Mucosa of rectum (tissue), 2 donors: ENCODE results near the gene PPP1R16B.
"Not testable (repeated sequence)": the region's sequence is repeated elsewhere in the genome, so short reads cannot be mapped to it uniquely, and the experiment has no call there.

Source experiments
- H3K27ac ChIP-seq, 2 donors: one replicate each; pipeline ENCODE4 v1.7.0; 2013; ENCODE audit warnings: inconsistent platforms in 2 of 2, low read depth in 2 of 2, low read length in 2 of 2
- H3K27me3 ChIP-seq, 2 donors: one replicate each; pipeline ENCODE4 v1.7.0; 2013; ENCODE audit warnings: low read length in 2 of 2; ENCODE audit not compliant: control insufficient read depth in 2 of 2, insufficient read depth in 2 of 2
- H3K36me3 ChIP-seq, 2 donors: one replicate each; pipeline ENCODE4 v1.7.0; 2013; ENCODE audit warnings: low read length in 2 of 2; ENCODE audit not compliant: control insufficient read depth in 2 of 2, insufficient read depth in 2 of 2
- H3K4me1 ChIP-seq, 2 donors: one replicate each; pipeline ENCODE4 v1.7.0; 2013; ENCODE audit warnings: low read length in 2 of 2, mild to moderate bottlenecking in 1 of 2; ENCODE audit not compliant: control insufficient read depth in 2 of 2, insufficient read depth in 2 of 2
- H3K4me3 ChIP-seq, 2 donors: one replicate each; pipeline ENCODE4 v1.7.0; 2013; ENCODE audit warnings: low read length in 2 of 2
- H3K9ac ChIP-seq, 2 donors: one replicate each; pipeline ENCODE4 v1.7.0; 2013; ENCODE audit warnings: low read length in 2 of 2, low read depth in 1 of 2, mild to moderate bottlenecking in 1 of 2
- H3K9me3 ChIP-seq, 2 donors: one replicate each; pipeline ENCODE4 v1.7.0; 2013; ENCODE audit warnings: low read length in 2 of 2; ENCODE audit not compliant: control insufficient read depth in 2 of 2
- donor health status: healthy.
- donor health status: Normal muscosa, but diverticular disease.

The PPP1R16B gene

DNA sequence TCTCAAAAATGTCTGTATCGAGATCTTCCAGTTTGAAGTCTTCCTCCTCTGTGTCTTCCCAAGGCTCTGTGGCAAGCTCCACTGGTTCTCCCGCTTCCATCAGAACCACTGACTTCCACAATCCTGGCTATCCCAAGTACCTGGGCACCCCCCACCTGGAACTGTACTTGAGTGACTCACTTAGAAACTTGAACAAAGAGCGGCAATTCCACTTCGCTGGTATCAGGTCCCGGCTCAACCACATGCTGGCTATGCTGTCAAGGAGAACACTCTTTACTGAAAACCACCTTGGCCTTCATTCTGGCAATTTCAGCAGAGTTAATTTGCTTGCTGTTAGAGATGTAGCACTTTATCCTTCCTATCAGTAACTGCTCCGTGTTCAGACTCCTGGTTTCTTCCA is 146.7 kb downstream of the PPP1R16B start:
- Histone ChIP-seq H3K4me3 (no peak overlapping the region), H3K4me1 (no peaks in the 10 kb centered on the region), H3K27ac (no peak overlapping the region), H3K27me3 (no peaks in the 10 kb centered on the region), H3K9ac (no peak overlapping the region), H3K9me3 (no peaks in the 10 kb centered on the region), H3K36me3 (peaks cover 0 to 4% of the 10 kb centered on the region in 2 donors)

DNA sequence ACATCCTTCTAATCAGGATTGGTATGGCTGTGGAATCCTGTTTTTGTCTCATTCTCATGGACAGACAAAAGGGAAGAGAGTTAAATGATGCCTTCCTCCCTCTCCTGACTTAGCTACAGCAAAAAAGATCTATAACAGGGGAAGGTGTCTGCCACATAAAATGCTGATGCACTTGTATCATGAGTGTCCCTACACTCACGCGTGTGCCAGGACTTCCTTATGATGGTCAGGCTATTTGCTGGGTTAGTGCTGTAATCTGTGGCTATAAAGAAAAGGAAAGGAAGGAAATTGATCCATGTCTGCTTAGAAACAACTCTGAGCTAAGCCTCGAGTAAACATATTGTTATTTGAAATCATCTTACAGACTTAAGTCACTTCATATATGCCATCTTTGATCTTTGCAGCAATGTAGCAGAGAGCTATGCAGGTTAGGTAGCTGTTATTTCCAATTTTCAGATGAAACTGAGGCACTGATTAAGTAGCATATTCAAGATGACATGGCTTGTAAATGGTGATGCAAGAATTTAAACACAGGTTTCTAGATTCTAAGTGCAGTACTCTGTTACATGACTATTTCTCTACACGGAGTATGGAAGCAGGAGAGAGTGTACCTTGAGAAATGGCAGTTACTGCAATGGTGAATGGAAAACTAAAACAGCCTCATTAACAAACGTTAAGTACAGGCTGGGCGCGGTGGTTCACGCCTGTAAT is 148.3 kb downstream of the PPP1R16B start:
- H3K4me1 ChIP-seq = no peaks in the 10 kb centered on the region
- peaks cover 0 to 4% of the 10 kb centered on the region in 2 donors for H3K36me3 ChIP-seq
- no peaks in the 10 kb centered on the region for H3K9me3 ChIP-seq
- H3K27me3 ChIP-seq = no peaks in the 10 kb centered on the region
- no peak overlapping the region for H3K27ac ChIP-seq
- H3K9ac ChIP-seq = no peak overlapping the region
- H3K4me3 ChIP-seq = no peak overlapping the region

DNA sequence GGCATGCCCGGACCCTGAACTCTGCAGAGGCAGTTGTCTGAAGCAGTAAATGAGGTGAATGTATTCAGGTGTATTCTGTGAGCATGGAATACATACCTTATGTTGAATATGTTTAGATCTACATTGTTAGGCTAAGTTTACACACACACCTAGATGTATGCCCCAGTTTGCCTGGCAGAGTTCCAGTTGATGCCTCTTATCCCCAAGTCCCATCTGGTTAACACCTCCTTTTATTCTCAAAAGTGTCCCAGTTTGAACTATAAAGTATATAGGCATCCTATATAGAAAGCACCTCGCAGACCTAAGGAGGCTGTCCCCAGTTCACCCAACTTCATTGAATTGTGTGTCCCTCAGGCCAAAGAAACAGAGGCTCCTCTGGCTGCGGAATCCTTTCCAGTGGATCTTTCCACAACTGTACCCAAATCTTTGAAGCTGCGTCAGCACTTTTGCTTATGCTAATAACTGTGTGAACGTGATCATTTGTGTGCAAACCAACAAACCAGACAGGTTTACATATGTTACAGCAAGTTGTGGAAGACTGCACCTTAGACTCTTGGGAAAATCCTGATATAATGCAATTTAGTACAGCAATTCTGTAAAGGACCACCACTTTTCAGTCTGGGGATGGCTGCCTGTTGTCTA is 151.9 kb downstream of the PPP1R16B start:
- Histone ChIP-seq H3K9me3 (no peaks in the 10 kb centered on the region), H3K27ac (no peak overlapping the region), H3K36me3 (no peaks in the 10 kb centered on the region), H3K4me3 (no peak overlapping the region), H3K9ac (no peak overlapping the region), H3K4me1 (peaks cover 3 to 5% of the 10 kb centered on the region in 2 donors), H3K27me3 (no peaks in the 10 kb centered on the region)

DNA sequence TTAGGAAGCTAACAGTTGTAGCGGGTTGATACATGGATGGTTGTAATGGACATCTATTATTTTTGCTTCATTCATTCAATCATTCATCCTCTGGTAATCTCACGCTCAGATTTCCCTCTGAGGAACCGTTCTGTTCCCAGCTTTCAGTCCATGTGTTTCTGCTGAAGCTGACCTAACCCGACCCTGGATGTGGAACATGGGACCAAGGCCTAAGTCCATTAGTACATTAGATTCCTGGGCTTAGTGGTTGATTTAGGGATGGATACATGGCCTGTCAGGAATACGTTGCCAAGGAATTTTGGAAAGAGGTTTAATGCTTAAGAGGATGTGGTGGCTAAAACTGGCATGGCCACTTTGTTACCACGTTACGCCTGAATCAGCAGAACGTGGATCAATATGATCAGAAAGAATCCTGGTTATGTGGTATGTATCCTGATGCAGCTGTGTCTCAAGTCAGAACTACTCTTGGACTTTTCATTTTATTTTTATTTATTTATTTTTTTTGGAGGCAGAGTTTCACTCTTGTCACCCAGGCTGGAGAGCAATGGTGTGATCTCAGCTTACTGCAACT is 152.5 kb downstream of the PPP1R16B start:
- Histone ChIP-seq H3K27ac (no peak overlapping the region), H3K9ac (no peak overlapping the region), H3K36me3 (no peaks in the 10 kb centered on the region), H3K9me3 (no peaks in the 10 kb centered on the region), H3K4me1 (peaks cover 6 to 10% of the 10 kb centered on the region in 2 donors), H3K4me3 (no peak overlapping the region), H3K27me3 (no peaks in the 10 kb centered on the region)

DNA sequence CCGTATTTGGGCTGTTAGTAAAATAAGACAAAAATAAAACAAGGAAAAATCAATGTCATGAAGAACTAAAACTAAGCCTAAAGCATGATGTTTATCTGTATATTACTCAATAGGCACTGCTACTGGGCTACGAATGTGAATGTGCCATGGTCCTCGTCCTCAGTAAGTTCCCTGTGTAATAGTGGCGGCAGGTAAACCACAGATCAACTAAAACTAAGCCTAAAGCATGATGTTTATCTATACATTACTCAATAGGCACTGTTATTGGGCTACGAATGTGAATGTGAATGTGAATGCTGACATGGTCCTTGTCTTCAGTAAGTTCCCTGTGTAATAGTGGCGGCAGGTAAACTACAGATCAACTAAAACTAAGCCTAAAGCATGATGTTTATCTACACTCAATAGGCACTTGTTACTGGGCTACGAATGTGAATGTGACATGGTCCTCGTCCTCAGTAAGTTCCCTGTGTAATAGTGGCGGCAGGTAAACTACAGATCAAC is 154.7 kb downstream of the PPP1R16B start:
- not testable (repeated sequence) for H3K36me3 ChIP-seq, H3K9ac ChIP-seq, H3K4me3 ChIP-seq, H3K27ac ChIP-seq, H3K27me3 ChIP-seq, H3K9me3 ChIP-seq
- peaks cover 8 to 12% of the 10 kb centered on the region in 2 donors for H3K4me1 ChIP-seq

DNA sequence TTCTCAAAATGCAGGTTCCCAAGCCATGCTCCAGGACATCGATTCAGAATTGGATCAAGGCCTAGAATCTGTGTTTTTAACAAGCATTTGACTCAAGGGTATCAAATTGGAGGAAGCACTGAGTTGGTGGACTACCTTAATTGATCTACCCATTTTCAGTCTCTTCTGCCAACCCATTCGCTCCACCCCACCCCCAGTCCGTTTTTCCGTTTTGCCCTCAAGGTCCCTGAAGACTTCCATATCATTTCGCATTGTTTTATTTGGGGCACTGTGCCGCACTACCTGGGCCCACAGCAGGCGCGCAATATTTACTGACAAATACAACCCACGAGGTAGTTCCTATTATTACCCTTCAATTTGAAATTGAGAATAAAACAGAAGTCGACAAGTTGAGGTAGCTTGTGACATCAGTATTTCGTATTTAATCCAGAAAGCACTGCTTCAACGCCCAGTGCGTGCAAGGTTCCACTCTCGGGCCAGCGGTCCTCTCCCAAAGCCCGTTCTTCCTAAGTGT is 156.1 kb downstream of the PPP1R16B start:
- Histone ChIP-seq H3K27ac (peak overlapping the region; percentile 66 to 74), H3K4me3 (peak overlapping the region; percentile 74 to 95), H3K27me3 (no peaks in the 10 kb centered on the region), H3K36me3 (peaks cover 0 to 5% of the 10 kb centered on the region in 2 donors), H3K9ac (peak overlapping the region; percentile 71 to 72), H3K4me1 (peaks cover 12 to 14% of the 10 kb centered on the region in 2 donors), H3K9me3 (no peaks in the 10 kb centered on the region)

DNA sequence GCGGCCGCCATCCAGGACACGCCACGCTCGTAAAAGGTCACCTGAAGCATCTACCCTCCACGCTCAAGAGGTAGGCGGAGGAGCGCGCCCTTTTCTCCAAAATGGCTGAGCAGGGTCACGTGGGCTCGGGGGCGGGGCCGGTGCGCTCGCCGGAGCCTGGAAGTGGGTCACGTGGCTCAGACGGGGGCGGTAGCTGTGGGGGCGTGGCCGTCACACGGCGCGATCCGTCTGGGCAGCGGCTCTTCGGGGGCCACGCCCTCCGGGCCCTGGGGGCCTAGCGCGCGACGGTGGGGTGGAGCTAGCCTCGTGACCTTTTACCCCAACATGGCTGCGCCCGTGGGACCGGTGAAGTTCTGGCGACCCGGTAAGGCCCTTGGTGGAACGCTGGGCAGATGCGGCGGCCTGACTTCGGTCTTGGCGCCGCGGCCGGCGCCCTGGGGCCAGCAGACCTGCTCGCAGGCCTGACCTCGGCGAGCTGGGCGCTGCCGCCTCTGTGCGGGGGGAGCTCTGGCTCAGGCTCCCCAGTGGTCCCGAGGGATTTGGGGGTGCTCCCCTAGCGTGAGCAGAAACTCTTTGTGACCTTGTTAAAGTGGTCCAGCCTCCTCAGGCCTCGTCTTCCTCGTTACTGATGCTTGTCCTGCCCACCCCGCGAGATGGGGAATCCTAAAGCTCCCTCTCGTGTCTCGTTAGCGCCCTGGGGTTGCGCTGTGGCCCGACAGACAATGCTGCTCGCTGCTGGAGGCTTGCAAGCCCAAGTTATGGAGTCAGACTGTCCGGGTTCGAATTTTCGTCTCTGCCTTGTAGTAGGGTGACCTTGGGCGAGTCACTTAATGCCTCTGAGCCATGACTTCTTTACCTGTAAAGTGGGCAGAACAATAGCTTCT is 156.8 kb downstream of the PPP1R16B start, which contains the start of gene DHX35:
Gene DHX35 (plus strand): TSS at position 301 of the 884 bp plus-strand sequence. CDS start 24 bp downstream, at position 325.
- H3K27ac ChIP-seq = peak within 1 kb of the TSS; percentile 90 to 92
- peaks cover 0 to 5% of the 10 kb centered on the region in 2 donors for H3K36me3 ChIP-seq
- peak within 1 kb of the TSS; percentile 74 to 95 for H3K4me3 ChIP-seq
- peaks cover 12 to 19% of the 10 kb centered on the region in 2 donors for H3K4me1 ChIP-seq
- no peaks in the 10 kb centered on the region for H3K9me3 ChIP-seq
- peak within 1 kb of the TSS; percentile 81 to 93 for H3K9ac ChIP-seq
- no peaks in the 10 kb centered on the region for H3K27me3 ChIP-seq

DNA sequence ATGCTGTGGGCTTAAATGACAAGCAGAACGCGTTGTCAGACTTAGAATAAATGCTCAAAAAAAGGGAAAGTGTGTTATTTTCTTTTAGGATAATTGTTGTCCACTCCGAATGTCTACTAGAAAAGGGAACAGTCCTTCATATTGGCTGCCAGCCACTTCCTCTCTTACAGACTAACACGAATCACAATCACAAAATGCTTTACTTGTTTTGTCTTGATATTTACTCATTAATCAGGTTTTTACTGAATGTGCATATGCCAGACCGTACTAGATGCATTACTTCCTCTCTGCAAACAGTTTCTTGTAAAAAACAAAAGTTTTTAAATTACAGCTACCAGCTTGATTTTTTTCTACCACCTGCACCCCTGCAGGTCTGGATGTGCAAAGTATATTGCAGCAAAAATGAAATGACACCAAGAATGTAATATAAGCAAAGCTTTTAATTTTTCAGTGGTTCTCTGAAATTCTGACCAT is 157.5 kb downstream of the PPP1R16B start:
- H3K27ac ChIP-seq = peak overlapping the region; percentile 90 to 92
- peaks cover 0 to 5% of the 10 kb centered on the region in 2 donors for H3K36me3 ChIP-seq
- H3K4me1 ChIP-seq = peaks cover 12 to 21% of the 10 kb centered on the region in 2 donors
- no peaks in the 10 kb centered on the region for H3K27me3 ChIP-seq
- H3K9ac ChIP-seq = peak overlapping the region; percentile 81 to 93
- H3K4me3 ChIP-seq = peak overlapping the region; percentile 74 to 95
- no peaks in the 10 kb centered on the region for H3K9me3 ChIP-seq

DNA sequence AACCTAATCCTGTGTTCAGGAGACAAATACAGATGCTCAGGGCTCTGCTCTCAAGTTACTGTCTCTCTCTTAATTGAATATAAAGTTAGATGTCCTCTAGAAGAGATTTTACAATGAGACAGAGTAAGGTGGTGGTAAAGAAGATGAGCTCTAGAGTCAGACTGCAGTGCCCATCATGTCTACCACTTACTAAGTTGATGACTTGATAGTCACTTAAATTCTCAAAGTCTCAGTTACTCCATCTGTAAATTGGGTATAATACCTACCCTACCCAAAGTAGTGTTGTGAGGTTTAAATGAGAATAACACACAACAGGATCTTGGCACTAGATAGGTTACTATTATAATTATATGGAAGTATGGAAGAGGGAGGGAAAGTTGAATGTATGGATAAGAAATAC is 158.2 kb downstream of the PPP1R16B start:
- H3K9me3 ChIP-seq = no peaks in the 10 kb centered on the region
- H3K4me3 ChIP-seq = no peak overlapping the region
- peaks cover 0 to 5% of the 10 kb centered on the region in 2 donors for H3K36me3 ChIP-seq
- no peaks in the 10 kb centered on the region for H3K27me3 ChIP-seq
- no peak overlapping the region for H3K27ac ChIP-seq
- no peak overlapping the region for H3K9ac ChIP-seq
- H3K4me1 ChIP-seq = peaks cover 12 to 26% of the 10 kb centered on the region in 2 donors
